SW 1271 (cell line): ENCODE measurements around the gene SLC25A45.

Experiments
- DNase-seq, 2 experiments: peaks; one replicate each; lab custom pipeline; 2025; lab: John Stamatoyannopoulos, UW

Gene SLC25A45

GRCh38 chr11:65404638-65405339, 22.3 kb upstream of the SLC25A45 start:
- no peak for DNase-seq

DNA sequence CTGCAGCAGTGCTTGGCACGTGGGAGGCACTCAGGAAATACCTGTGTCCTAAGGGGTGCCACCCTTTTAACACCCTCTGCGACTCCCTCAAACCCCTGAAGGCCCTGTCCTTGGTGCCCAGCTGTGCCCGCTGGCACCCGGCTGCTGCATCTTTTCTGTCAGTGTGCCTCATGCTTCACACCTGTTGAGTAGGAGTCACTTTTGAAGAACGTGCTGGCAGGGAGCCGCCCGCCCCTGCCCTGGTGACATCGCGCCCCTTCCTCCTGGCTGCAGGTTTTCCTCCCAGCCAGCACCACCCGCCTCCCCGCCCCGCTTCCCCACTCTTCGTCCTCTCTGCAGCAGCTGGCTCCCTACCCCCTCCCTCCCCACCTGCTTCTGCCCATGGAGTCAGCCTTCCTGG, 21.8 kb upstream of the SLC25A45 start:
- no peak for DNase-seq

GRCh38 chr11:65403607-65404121, 21.2 kb upstream of the SLC25A45 start:
- DNase-seq, result no peak

DNA sequence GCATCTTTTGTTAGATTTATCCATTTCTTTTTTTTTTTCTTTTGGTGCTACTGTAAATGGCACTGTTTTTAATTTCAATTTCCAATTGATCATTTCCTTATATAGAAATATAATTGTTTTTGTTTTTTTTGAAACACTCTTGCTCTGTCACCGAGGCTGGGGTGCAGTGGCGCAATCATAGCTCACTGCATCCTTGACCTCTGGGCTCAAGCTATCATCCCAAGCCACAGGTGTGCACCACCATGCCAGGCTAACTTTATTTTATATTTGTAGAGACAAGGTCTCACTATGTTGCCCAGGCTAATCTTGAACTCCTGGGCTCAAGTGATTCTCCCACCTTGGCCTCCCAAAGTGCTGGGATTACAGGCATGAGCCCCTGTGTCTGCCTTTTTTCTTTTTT, 20.3 kb upstream of the SLC25A45 start:
- DNase-seq, result no peak

DNA sequence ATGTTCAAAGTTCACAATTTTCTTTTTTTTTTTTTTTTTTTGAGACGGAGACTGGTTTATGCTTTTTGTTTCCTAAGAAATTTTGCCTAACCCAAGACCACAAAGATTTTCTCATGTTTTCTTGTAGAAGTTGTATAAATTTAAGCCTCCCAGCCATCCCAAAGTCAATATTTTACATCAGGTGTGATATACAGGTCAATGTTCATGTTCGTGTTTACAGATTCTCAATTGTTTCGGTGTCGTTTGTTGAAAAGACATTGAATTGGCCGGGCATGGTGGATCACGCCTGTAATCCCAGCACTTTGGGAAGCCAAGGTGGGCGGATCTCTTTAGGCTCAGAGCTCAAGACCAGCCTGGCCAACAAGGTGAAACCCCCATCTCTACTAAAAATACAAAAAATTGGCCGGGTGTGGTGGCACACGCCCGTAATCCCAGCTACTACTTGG, 19.4 kb upstream of the SLC25A45 start:
- DNase-seq, result no peak

DNA sequence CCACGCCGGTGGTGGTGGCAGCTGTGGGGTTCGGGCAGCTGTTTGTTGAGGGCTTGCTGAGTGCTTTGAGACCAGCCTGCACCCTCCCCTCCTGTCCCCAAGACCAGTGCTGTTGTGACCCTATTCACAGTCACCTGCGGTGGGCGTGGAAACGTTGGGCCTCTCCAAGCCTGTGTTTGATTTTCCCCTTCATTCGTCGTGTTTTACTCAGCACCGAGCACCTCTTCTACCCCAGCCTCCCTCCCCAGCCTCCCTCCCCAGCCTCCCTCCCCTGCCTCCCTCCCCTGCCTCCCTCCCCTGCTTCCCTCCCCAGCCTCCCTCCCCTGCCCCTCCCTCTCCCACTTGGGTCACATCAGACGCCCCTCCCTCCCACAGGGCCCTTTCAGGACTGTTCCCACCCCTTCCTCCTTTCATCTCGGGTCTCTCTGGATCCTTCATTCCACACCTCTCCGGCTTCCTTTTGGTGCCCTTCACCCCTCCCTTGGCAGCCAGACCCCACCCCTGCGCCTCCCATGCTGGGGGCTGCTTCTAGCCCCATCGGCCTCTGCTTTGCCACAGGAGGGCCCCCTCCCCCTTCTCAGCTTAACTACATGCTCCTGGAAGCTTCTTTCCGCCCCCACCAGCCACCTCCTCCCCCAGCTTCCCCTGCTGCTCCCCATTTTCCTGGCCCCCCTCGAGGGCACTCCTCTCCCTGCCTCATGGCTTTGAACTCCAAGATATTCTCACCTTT, 18.8 kb upstream of the SLC25A45 start:
- no peak for DNase-seq

- DNase-seq, result no peak
Measured at GRCh38 chr11:65400307-65401072, 18.0 kb upstream of the SLC25A45 start.

DNA sequence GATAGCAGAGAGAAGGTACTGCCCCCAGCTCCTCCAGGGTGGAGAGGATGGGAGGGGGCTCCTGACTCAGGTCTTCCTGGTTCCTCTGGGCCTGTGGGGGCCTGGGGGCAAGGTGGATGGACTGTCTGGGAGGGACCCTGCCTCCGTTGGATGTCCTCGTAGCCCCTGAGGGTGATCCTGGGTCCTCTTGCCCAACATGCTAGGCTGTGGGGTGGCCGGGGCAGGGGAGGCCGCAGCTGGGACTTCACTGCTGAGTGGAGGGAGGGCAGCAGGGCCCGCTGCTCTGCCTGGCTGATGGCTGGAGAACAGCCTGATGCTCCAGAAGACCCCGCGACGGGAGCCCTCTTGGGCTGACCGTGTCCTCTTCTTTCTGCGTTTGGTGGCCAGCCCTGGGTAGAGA, 17.4 kb upstream of the SLC25A45 start:
- no peak for DNase-seq

- DNase-seq, result no peak
Measured at GRCh38 chr11:65399249-65399648, 16.8 kb upstream of the SLC25A45 start.

DNA sequence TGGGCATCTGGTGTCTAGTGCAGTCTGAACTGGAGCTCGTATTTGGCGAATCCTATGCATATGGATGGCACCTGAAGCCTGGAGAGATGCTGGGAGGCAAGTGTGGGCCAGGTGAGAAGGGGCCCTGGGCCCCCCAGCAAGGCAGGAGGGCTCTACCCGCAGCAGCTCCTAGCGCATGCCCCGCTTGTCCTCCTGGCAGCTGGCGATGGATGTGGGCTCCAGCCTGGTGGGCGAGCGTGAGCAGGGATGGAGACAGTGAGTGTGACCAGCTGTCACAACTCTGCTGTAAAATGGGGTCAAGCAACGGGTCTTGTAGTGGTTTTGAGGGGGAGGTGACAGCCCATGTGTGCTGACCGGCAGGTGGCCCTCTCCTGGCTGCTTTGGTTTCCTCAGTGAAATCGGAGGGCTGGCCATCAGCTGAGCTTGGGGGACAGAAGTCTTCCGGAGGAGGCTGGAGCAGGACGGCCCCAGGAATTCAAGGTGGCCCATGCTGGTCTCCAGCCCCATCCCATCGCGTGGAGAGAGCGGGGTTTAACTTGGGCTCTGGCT, 16.0 kb upstream of the SLC25A45 start:
- no peak for DNase-seq

DNA sequence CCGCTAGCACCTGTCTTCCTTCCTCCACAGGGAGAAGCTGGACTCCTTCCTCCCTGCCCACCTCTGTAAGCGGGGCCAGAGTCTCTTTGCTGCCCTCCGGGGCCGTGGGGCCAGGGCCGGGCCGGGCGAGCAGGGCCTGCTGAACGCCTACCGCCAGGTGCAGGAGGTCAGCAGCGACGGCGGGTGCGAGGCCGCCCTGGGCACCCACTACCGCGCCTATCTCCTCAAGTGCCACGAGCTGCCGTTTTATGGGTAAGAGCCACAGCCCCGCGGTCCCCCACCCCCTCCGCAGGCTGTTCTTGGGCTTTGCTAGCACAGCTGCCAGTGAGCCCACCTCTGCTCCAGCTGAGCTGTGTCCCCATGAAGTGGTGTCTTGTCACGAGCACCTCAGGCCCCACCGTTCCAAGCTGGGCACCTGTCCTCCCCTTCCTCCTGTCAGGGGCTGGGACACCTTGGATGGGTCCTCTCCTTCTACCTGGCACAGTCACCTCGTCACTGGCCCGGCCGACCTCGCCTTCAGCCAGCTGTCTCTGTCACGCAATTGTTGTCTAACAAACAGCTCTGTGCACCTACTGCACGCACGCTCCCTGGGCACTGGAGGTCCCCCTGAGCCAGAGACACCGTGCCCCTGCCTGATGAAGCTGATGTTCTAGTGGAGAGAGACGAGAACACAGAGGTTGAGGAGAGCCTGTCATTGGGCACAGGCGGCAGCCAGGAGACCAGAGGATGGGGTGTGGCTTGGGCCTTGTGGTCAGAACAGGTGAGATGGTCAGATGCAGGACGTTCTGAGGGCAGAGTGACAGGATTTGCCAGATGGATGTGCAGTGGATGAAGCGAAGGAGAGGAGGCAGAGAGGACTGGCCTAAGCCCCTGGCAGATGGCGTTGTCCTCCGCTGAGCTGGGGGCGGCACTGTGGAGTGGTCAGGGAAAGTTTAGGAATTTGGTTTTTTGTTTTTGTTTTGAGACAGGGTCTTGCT, 14.6 kb upstream of the SLC25A45 start:
- DNase-seq, result no peak

DNA sequence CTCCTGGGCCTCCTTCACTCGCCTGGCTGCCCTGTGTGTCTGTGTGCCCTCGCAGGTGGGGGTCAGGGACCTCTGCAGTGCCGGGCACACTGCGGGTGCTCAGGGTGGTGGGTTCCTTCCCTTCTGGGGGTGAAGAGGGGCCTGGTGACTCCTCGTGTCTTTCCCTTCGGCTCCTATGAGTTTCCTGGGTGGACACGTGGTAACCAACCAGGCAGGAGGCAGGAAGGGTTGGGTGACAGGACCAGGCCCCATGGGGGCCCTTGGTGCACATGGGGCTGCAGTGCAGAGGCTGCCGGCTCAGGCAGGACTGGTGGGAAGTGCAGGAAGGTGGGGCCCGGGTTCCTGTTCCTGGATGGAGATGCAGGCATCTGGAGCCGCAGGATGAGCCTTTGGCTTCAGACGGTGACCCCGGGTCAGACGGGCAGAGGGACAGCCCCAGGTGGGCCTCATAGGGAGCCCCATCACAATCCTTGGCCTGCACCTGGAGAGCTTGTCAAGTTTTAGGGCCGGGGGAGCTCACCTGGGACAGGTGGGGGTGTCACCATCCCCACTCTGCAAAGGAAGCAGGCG, 13.6 kb upstream of the SLC25A45 start:
- no peak for DNase-seq

- DNase-seq, result no peak
Measured at GRCh38 chr11:65394125-65394536, 11.7 kb upstream of the SLC25A45 start.

GRCh38 chr11:65393513-65394079, 11.2 kb upstream of the SLC25A45 start:
- no peak for DNase-seq

DNA sequence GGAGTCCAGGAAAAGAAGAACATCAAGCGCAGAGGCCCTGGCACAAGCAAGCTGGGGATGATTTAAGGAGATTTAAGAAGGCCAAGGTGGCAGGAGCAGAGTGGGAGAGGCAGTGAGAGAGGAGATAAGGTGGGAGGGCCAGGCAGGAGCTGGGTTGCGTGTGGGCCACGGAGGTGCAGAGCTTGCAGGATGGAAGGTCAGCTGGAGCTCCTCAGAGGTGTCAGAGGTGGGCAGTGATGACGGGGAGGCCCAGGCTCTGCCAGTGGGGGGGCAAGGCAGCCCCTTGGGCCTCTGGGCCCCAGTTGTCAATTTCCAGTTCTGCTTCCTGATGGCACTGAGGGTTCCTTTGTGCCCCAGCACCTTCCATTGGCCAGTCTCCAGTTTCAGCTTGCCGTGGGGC, 10.5 kb upstream of the SLC25A45 start:
- DNase-seq, result no peak

- DNase-seq, result no peak
Measured at GRCh38 chr11:65392186-65392829, 9.9 kb upstream of the SLC25A45 start.

GRCh38 chr11:65390996-65391395, 8.6 kb upstream of the SLC25A45 start:
- no peak for DNase-seq

- DNase-seq, result no peak
Measured at GRCh38 chr11:65390099-65390941, 7.9 kb upstream of the SLC25A45 start.
